ENCODE measurements around the gene TIMM23. TPM values are rescaled to one million over a fixed set of nuclear protein-coding genes. Genes with fewer than 3 reads are reported as not detected.
"Not testable (repeated sequence)": the region's sequence is repeated elsewhere in the genome, so short reads cannot be mapped to it uniquely, and the experiment has no call there.

The TIMM23 gene
- total RNA-seq, 3 donors from 2014 or later: 55.4 to 60.7 (median 57.1) TPM

DNA sequence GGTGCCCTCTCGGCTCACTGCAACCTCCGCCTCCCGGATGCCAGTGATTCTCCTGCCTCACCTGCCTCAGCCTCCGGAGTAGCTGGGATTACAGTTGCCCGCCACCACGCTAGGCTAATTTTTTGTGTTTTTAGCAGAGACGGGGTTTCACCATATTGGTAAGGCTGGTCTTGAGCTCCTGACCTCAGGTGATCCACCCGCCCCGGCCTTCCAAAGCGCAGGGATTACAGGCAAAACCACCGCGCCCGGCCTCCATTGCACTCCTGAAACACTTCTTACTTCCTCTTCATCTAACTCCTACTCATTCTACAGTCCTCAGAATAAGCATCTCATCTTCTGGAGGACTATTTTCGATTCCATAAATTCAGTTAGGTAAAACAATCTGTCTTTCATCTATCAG is 1.3 kb upstream of the TIMM23 start:
- not testable (repeated sequence) for H3K27me3 ChIP-seq, H3K9me3 ChIP-seq

DNA sequence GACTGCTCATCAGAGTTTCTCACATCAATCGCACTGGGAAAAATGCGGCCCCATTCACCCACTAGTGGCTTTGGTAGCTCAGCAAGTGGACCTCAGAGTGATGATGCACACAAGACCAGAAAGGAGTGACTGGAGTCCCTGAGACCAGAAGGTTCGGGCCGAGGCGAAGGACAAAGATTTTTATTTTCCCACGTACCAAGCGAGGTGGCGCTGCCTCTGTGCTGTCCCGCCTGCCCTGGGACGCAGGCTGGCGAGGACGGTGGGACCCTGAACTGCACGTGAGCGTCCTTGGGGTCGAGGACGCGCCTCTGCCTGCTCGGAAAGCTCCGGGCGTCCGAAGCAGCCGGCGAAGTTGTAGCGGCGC is 565 bp upstream of the TIMM23 start:
- DNase-seq (ENCODE audit: low spot score in 2 of 2); H3K36me3 ChIP-seq; intact Hi-C loops (cut with DNase I; ENCODE audit: low total_unique reads); H3K4me1 ChIP-seq; H3K9me3 ChIP-seq; H3K27me3 ChIP-seq: not testable (repeated sequence)
- H3K4me3 ChIP-seq: peak overlapping the region; percentile 62 to 94 (median 67)
- peak overlapping the region; percentile 36 to 68 for H3K27ac ChIP-seq

More for the DNA sequence above, 1.3 kb upstream of the TIMM23 start:
- DNase-seq (ENCODE audit: low spot score in 2 of 2); H3K27ac ChIP-seq; intact Hi-C loops (cut with DNase I; ENCODE audit: low total_unique reads); H3K4me1 ChIP-seq; H3K36me3 ChIP-seq: not testable (repeated sequence)
- peak overlapping the region; percentile 62 to 94 (median 67) for H3K4me3 ChIP-seq

DNA sequence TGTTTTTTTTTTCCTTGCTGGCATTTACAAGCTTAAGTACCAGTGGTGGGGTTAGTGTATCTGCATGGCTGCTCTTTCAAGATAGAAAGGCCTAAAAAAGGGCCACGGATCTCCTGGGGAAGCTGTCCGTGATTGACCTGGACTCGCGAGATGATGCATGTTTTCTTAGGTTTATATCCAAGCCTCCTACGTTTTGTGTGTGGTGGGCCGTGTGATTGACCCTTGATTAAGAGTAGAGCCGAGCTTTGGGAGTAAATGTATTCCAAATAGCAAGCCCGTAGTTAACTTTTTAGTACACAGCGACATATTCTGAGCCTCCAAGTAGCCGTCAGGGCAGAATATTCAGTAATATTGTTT is 502 bp downstream of the TIMM23 start:
- Histone ChIP-seq H3K27ac (peak overlapping the region in 1 of 2 donors; percentile 36), H3K4me3 (peak overlapping the region; percentile 62 to 94 (median 67))
- H3K9me3 ChIP-seq; intact Hi-C loops (cut with DNase I; ENCODE audit: low total_unique reads); H3K36me3 ChIP-seq; DNase-seq (ENCODE audit: low spot score in 2 of 2); H3K4me1 ChIP-seq; H3K27me3 ChIP-seq: not testable (repeated sequence)

DNA sequence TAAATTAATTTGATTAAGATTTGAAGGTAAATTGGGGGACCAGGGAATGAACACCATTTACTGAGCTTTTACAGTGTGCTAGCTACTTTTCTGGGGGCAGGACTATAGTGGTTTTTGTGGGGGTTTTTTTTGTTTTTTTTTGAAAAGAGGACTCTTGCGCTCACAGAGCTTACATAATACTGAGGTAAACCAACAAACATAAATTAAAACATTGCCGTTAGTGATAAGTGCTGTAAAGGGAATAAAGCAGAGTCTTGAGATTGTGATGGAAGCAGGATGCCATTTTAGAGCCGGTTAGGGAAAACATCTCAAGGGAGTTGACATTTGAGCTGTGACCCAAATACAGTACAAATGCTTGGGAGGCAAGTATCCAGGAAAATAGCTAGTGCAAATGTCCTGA is 1.8 kb downstream of the TIMM23 start:
- H3K27me3 ChIP-seq; H3K4me1 ChIP-seq; DNase-seq (ENCODE audit: low spot score in 2 of 2); intact Hi-C loops (cut with DNase I; ENCODE audit: low total_unique reads); H3K9me3 ChIP-seq; H3K4me3 ChIP-seq; H3K27ac ChIP-seq; H3K36me3 ChIP-seq: not testable (repeated sequence)

DNA sequence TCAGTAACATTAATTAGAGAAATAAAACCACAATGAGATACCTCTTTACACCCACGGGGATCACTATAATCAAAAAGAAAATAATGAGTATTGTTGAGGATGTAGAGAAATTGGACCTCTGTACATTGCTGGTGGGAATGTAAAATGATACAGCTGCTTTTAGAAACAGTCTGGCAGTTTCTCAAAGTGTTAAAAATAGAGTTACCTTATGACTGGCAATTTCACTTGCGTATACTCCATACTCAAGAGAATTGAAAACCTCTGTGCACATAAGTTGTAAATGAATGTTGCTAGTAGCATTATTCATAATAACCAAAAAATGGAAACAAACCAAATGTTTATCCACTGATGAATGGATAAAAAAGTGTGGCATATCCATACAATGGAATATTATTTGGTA is 6.3 kb downstream of the TIMM23 start:
- H3K27me3 ChIP-seq; H3K9me3 ChIP-seq; intact Hi-C loops (cut with DNase I; ENCODE audit: low total_unique reads); H3K4me1 ChIP-seq; DNase-seq (ENCODE audit: low spot score in 2 of 2); H3K27ac ChIP-seq; H3K36me3 ChIP-seq; H3K4me3 ChIP-seq: not testable (repeated sequence)

DNA sequence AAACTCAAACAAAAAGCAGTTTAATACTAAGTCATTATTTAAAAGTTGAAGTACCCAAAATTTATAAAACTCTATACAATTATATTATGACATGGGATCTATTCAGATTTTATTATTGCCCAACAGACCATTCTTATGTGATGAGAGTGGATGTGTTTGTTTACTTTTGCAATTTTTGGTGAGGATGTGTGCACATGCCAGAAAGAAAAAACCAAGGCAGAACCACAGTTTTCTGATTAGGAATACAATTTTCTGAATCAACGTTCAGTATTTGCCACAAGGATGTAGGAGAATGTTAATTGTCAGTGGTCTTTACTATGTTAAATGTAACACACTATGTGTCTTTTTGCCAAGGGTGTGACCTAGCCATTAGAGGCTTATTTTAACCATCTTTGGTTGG is 9.1 kb downstream of the TIMM23 start:
- H3K36me3 ChIP-seq; intact Hi-C loops (cut with DNase I; ENCODE audit: low total_unique reads); H3K27ac ChIP-seq; H3K9me3 ChIP-seq; DNase-seq (ENCODE audit: low spot score in 2 of 2); H3K27me3 ChIP-seq; H3K4me1 ChIP-seq; H3K4me3 ChIP-seq: not testable (repeated sequence)

DNA sequence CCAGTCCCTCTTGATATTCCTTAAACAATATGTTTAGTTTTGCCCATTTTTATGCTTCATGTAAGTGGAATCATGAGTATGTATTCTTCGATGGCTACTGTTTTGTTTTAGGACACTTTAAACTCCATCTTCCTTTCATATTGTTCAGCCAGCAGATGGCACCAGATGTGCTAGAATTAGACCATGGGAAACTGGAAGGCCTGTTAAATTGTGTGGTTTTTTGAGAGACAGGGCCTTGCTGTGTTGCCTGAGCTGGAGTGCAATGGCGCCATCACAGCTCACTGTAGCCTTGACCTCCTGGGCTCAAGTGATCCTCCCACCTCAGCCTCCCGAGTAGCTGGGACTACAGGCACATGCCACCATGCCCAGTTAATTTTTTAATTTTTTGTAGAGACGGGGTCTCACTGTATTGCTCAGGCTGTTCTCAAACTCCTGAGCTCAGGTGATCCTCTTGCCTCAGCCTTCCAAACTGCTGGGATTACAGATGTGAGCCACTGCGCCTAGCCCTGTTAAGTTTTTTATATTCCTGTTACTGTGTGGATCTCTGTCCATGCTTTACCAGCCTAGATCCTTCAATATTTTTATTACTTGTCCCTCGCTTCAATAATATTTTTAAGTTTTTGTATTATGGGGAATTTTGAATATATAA is 11.4 kb downstream of the TIMM23 start:
- H3K36me3 ChIP-seq; H3K4me3 ChIP-seq; H3K27me3 ChIP-seq; H3K4me1 ChIP-seq; DNase-seq (ENCODE audit: low spot score in 2 of 2); H3K9me3 ChIP-seq; intact Hi-C loops (cut with DNase I; ENCODE audit: low total_unique reads); H3K27ac ChIP-seq: not testable (repeated sequence)

DNA sequence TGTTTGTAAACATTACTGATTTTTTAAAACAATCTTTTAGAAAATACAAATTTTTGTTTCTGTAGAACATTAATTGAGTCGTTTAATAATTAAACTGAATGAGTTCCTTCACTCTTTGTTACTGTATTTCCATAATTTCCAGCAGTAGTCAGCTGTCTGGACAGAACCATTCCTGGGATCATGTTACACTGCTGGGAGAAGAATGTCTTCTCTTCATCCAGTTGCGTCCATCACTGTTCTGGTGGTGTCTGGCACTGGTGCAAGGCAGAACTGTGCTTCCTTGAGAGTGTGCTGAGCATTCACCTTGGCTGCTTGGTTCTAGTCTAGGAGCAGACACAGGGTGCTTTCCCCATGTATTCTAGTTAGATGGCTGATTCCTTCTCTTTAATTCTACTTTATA is 12.2 kb downstream of the TIMM23 start:
- intact Hi-C loops (cut with DNase I; ENCODE audit: low total_unique reads); H3K4me1 ChIP-seq; H3K4me3 ChIP-seq; H3K36me3 ChIP-seq; H3K27me3 ChIP-seq; H3K9me3 ChIP-seq; H3K27ac ChIP-seq; DNase-seq (ENCODE audit: low spot score in 2 of 2): not testable (repeated sequence)

DNA sequence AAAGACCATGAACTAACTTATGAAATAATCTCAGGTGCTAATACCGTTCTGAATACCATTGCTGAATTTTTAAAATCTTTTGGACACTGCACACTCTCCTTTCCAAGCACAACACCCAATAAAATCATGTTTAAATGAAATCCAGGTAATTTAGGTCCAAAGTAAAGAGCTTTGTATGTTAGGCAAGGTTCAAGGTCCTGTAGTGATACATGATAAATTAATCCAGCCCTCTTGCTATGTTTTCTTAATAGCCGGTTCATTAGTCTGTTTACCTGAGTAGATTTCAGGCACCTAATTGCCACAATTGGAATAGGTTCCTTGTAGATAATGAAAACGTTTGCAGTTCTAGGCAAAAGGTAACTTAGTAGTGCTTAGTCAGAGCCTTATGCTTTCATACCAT is 13.3 kb downstream of the TIMM23 start:
- H3K4me1 ChIP-seq; H3K9me3 ChIP-seq; DNase-seq (ENCODE audit: low spot score in 2 of 2); H3K36me3 ChIP-seq; intact Hi-C loops (cut with DNase I; ENCODE audit: low total_unique reads); H3K27me3 ChIP-seq; H3K4me3 ChIP-seq; H3K27ac ChIP-seq: not testable (repeated sequence)

DNA sequence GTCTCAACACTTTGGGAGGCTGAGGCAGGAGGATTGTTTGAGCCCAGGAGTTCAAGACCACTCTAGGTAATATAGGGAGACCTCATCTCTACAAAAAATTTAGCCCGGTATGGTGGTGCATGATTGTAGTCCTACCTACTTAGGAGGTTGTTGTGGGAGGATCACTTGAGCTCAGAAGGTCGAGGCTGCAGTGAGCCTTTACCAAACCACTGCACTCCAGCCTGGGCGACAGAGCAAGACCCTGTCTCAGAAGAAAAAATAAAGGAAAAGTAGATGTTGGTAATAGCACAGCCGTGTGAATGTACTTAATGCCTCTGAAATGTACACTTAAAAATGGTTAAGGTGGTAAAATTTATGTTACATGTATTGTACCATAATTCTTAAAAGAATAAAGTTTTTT is 25.3 kb downstream of the TIMM23 start:
- H3K4me3 ChIP-seq: no peak overlapping the region
- no peaks in the 10 kb centered on the region for H3K27me3 ChIP-seq
- no peak for DNase-seq (ENCODE audit: low spot score in 2 of 2)
- no peaks in the 10 kb centered on the region for H3K9me3 ChIP-seq
- TF ChIP-seq POLR2A (IDR thresholded peaks at IDR 0.05) (no peak), POLR2AphosphoS5 (IDR thresholded peaks at IDR 0.05) (no peak)
- TF ChIP-seq, protein P1, sequence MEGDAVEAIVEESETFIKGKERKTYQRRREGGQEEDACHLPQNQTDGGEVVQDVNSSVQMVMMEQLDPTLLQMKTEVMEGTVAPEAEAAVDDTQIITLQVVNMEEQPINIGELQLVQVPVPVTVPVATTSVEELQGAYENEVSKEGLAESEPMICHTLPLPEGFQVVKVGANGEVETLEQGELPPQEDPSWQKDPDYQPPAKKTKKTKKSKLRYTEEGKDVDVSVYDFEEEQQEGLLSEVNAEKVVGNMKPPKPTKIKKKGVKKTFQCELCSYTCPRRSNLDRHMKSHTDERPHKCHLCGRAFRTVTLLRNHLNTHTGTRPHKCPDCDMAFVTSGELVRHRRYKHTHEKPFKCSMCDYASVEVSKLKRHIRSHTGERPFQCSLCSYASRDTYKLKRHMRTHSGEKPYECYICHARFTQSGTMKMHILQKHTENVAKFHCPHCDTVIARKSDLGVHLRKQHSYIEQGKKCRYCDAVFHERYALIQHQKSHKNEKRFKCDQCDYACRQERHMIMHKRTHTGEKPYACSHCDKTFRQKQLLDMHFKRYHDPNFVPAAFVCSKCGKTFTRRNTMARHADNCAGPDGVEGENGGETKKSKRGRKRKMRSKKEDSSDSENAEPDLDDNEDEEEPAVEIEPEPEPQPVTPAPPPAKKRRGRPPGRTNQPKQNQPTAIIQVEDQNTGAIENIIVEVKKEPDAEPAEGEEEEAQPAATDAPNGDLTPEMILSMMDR (IDR thresholded peaks at IDR 0.05): no peak
- intact Hi-C loops (cut with DNase I; ENCODE audit: low total_unique reads): no loop called here
- H3K27ac ChIP-seq: no peak overlapping the region
- no peaks in the 10 kb centered on the region for H3K4me1 ChIP-seq
- H3K36me3 ChIP-seq: peaks cover 10% of the 10 kb centered on the region
